Measurements from ENCODE around the gene SLC35F1.

The SLC35F1 gene

GRCh38 chr6:118128755-118129154 lies 221.7 kb downstream of the SLC35F1 start:
- DNase-seq = no peak

GRCh38 chr6:118134206-118134605 lies 227.1 kb downstream of the SLC35F1 start:
- DNase-seq = no peak

DNA sequence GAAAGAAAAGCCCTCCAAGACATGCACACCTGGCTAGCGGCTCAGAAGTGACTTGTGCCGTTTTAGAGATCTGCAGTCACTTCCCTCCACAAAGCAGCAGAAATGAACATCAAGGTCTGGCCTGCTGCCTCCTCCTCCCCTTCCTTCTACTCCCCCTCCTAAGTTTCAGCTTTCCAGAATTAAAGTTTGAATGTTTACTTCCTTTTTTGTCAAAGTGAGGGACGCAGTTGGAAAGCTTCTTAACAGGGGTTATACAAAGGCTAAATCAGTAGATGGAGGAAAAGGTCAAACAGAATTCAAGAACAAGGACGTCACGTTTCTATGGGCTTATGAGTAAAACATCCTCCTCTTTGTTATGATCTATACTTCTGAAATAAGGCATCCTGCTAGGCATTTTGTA lies 227.7 kb downstream of the SLC35F1 start:
- no peak for DNase-seq

DNA sequence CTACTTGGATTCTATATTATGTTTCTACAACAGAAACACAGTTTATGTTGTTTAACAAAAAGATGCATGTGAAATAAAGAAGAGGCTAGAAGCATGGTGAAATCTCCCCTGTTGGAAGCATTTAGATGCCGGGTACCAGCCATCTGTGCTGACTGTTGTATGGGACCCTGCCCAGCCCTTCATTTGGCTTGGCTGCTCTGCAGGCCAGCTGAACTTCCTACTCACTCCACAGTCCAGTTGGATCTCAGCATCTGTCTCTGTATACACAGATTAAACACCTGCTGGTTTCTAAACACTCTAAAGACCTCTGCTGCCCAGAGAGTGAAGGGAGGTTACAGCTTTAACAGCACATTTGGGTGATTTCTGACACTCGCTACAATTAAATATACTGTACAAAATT lies 228.3 kb downstream of the SLC35F1 start:
- no peak for DNase-seq

DNA sequence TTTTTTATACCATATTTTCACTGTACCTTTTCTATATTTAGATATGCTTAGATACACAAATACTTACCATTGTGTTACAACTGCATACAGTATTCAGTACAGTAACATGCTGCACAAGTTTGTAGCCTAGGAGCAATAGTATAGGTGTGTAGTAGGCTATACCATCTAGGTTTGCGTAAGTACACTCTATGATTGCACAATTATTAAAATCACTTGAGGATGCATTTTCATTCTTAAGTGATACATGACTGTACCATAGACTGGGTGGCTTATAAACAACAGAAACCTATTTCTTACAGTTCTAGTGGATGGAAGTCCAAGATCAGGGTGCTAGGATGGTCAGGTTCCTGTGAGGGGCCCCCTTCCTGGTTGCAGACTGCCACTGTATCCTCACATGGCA lies 234.1 kb downstream of the SLC35F1 start:
- no peak for DNase-seq

GRCh38 chr6:118146584-118146983 lies 239.5 kb downstream of the SLC35F1 start:
- no peak for DNase-seq

DNA sequence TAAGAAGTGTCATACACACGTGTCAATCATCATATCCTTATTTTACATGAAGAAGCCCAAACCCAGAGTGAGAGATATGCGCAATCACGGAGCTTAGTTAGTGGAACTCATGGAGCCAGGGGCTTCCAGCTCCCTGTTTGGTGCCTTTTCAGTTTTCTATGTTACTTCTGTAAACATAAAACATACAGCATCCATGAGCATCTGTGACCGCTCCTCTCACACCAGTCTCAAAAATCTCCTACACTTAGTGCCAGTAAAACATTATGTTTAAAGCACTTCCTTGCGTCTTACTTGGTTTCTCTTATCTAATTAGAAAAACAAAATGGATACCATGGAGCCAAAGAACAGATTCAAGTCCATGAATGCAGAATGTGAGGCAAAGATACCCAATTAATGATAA lies 240.4 kb downstream of the SLC35F1 start:
- no peak for DNase-seq

- DNase-seq = no peak
Observed at GRCh38 chr6:118148561-118148960, 241.5 kb downstream of the SLC35F1 start.

DNA sequence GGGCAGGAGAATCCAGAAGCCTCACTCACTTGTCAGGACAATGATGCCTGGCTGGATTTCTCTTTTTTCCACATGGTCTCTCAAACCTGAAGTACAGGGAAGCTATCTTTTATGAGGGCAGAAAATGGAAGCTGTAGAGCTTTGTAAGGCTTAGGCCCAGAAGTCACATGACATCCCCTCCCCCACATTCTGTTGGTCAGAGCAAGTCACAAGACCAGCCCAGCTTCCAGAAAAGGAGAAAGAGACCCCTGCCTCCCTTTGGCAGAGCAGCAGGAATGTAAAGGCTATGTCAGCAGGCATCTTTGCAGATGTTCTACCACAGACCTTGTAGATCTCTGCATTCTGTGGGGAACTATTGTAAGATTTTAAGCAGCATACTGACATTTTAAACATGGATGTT lies 245.5 kb downstream of the SLC35F1 start:
- DNase-seq = no peak

DNA sequence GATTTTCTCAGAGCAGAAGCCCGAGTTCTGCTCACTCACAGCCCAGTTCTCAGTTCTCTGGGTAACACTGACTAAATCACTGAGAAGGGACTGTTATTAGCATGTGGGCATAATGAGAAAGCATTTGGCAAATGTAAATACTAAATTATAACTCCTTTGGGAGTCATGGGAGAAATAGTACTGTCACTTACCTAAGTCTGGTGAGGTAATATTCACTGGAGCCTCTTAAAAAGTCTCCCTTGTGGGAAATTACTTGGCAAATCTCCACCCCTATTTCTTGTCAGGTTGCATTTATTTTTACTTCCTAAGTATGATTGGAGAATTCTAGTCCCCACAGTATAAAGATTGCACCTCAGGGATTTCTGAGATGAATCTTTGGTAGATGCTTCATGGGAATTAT lies 254.3 kb downstream of the SLC35F1 start:
- no peak for DNase-seq

GRCh38 chr6:118163542-118163941 lies 256.5 kb downstream of the SLC35F1 start:
- no peak for DNase-seq

GRCh38 chr6:118165500-118165899 lies 258.4 kb downstream of the SLC35F1 start:
- DNase-seq = no peak

- DNase-seq = no peak
Observed at GRCh38 chr6:118168421-118168820, 261.4 kb downstream of the SLC35F1 start.

GRCh38 chr6:118171852-118172251 lies 264.8 kb downstream of the SLC35F1 start:
- DNase-seq = no peak

DNA sequence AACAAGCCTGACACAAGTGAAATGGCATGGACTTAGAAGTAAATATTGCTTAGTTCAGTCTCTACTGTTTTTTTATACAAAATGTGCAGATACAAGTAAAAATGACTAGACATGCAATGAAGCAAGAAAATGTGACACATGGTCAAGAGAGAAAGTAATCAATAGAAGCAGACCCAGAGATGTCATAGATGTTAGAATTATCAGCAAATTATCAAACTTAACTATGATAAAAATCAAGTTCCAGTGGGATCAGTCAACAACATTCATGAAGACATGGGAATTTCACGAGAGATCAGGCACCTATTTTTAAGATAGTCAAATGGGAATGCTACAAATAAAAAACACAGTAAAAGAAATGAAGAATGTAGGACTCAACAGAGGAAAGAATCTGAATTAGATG lies 267.0 kb downstream of the SLC35F1 start:
- DNase-seq = no peak

GRCh38 chr6:118177720-118178119 lies 270.7 kb downstream of the SLC35F1 start:
- DNase-seq = no peak

DNA sequence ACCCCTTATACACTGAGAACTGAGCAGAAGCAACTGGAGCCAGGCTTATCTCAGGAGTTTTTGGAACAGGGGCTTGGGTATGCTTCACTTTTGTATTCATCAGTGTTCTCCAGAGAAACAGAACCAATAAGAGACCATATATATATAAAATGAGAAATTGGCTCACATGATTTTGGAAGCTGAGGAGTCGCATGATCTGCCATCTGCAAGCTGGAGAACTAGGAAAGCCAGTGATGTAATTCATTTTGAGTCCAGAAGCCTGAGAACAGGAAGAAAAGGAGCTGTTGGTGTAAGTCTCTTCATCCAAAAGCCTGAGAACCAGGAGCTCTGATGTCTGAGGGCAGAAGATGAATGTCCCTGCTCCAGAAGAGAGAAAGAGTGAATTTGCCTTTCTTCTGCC lies 272.0 kb downstream of the SLC35F1 start:
- DNase-seq = no peak

DNA sequence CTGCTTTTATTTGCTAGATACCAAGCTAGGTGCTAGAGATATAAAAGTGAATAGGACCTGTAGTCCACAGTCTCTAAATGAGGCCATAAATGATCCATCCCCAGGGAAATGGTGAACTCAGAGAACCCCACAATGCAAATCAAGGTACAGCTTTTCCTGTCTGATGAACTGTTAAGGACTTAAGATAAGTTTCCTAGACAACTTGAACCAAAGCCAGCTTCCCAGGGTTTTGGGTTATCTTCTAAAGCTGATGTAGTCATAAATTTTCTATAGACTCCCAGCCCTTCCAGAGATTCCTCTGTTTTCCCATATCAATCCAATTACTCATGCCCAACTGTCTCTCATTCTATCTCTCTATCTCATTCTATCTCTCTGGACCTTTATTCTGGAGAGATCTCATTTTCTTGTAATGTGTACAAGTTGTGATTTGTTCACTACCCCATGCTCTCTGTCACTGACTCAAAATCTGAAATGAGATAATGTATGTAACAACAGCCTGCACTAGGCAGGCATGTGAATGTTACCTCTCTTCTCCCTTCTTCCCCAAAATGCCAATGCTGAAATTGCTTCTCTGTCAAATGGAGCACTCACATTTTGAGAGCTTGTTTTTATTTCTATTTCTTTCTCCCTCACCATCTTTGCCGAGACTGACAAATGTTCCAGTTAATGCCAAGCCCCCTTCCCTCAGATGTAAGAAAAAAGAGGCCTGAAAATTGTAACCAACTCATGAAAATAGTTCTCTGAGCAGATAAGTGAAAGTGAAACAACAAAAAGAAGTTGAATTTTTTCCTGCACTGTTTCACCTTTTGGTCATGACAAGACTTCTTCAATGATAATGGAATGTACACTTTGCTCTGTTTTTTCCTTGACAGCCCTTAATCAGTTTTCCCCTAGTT lies 279.9 kb downstream of the SLC35F1 start:
- DNase-seq = no peak

- DNase-seq = no peak
Observed at GRCh38 chr6:118187568-118188164, 280.6 kb downstream of the SLC35F1 start.

DNA sequence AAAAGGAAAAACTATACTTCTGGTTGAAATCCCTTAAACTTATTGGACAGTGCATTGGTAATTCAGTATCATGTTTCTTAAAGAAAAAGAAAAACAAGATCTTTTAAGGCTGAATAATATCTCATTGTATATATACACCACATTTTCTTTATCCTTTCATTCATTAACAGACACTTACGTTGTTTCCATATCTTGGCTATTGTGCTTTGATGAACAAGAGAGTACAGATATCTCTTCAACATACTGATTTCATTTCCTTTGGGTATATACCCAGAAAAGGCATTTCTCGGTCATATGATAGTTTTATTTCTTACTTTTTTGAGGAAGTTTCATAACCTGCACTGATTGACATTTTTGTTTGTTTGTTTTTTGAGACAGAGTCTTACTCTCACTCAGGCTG lies 281.5 kb downstream of the SLC35F1 start:
- DNase-seq = no peak

DNA sequence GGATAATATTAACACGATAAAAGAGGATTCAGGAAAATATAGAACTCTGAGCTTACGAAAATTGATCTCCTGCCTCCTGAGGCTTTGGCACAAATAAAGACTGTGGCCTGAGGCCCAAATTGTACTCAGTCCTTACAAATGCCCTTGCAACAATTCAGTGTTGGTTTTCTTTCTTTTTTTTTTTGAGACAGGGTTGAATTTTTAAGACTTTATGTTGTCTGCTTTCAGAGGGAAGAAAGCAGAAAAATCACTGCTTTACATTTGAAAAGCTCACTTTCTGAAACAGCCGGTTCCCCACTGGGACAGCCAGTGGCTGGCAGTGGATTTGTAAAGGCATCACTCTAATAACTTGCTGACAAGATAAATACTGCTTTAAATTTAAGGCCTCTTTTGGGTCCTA lies 290.5 kb downstream of the SLC35F1 start:
- DNase-seq = no peak

DNA sequence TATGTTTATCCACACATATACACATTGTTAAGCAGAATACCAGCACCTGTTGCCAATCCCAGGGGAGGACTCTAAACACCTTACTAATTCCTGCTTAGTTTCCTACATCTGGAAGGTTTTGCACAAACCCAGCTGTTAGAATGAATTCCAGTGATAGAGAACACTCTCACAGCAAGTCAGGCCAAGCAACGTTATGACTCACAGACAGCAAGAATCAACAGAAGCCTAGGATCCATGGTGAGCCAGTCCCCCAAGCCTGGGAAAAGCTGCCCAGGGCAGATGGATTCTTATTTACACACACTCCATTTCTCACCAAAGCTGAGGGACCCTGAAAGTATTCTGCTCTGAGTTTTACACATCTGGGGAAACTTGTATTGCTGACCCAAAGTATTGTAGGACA lies 291.7 kb downstream of the SLC35F1 start:
- no peak for DNase-seq

GRCh38 chr6:118200160-118200559 lies 293.1 kb downstream of the SLC35F1 start:
- DNase-seq = no peak

DNA sequence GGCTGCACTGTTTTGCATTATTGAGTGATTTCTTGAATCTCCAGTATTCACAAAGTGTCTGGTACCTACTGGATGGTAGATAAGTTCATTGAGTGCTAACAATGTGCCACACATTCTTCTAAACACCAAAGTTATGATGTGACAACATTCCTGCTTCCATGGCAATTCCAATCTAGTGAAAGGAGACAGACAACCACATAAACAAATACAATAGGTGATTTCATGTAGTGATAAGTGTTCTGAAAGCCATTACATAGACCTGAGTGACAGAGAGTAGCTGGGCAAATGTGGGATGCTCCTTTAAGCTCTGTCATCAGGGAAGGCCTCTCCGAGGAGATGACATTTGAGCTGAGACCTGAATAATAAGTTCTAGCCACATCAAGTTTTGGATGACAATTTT lies 295.5 kb downstream of the SLC35F1 start:
- DNase-seq = no peak

- no peak for DNase-seq
Observed at GRCh38 chr6:118203545-118203944, 296.5 kb downstream of the SLC35F1 start.

Data from RPMI8226 (cell line).